MM.1S (cell line): ENCODE data around the gene MTFR1L.

Source experiments
- EZH2phosphoT487 ChIP-seq: fragments of 300-600 bp; sonication (generic); IDR thresholded peaks from 2 replicates; pipeline ENCODE4 v1.6.1; 2018; ENCODE audit warnings: antibody characterized with exemption, low read length
- TF ChIP-seq, protein P1 (sequence below): fragments of 300-600 bp; sonication (generic); IDR thresholded peaks from 2 replicates; pipeline ENCODE4 v1.5.1; 2016; ENCODE audit warnings: antibody characterized with exemption, low read length, mixed read lengths

DNA sequence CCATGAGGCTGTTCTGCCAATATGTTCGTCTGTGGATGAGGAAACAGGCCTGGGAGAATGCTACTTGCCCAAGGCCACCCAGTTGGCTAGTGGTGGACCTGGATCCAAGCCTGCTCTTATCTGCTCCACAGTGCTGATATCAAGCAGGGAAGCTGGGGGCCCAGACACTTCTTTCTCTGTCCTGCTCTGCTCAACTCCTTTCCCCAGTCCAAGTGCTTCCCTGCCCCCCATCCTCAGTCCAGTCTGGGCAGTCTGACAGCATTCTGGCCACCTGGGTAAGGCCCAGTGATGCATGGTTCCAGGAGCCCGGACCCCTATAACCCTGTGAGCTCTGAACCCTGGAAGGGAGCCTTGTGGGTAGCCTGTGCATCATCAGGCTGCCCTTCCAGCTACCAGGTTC is 59.9 kb downstream of the MTFR1L start:
- TF ChIP-seq, protein P1, sequence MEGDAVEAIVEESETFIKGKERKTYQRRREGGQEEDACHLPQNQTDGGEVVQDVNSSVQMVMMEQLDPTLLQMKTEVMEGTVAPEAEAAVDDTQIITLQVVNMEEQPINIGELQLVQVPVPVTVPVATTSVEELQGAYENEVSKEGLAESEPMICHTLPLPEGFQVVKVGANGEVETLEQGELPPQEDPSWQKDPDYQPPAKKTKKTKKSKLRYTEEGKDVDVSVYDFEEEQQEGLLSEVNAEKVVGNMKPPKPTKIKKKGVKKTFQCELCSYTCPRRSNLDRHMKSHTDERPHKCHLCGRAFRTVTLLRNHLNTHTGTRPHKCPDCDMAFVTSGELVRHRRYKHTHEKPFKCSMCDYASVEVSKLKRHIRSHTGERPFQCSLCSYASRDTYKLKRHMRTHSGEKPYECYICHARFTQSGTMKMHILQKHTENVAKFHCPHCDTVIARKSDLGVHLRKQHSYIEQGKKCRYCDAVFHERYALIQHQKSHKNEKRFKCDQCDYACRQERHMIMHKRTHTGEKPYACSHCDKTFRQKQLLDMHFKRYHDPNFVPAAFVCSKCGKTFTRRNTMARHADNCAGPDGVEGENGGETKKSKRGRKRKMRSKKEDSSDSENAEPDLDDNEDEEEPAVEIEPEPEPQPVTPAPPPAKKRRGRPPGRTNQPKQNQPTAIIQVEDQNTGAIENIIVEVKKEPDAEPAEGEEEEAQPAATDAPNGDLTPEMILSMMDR = no peak
- no peak for TF ChIP-seq EZH2phosphoT487
